OCI-LY3 (cell line): ENCODE measurements around the gene HECW1.

Experiments
- EZH2phosphoT487 ChIP-seq: fragments of 200-600 bp; shearing (Covaris generic); IDR thresholded peaks from 2 replicates; pipeline ENCODE4 v1.6.1; 2018; ENCODE audit warnings: antibody characterized with exemption, mixed run types, low read depth
- TF ChIP-seq, protein P1 (sequence below): fragments of 200-600, 300-600 bp; sonication (generic); IDR thresholded peaks from 2 replicates; pipeline ENCODE4 v1.5.1; 2014; ENCODE audit warnings: antibody characterized with exemption, low read length, low read depth

DNA sequence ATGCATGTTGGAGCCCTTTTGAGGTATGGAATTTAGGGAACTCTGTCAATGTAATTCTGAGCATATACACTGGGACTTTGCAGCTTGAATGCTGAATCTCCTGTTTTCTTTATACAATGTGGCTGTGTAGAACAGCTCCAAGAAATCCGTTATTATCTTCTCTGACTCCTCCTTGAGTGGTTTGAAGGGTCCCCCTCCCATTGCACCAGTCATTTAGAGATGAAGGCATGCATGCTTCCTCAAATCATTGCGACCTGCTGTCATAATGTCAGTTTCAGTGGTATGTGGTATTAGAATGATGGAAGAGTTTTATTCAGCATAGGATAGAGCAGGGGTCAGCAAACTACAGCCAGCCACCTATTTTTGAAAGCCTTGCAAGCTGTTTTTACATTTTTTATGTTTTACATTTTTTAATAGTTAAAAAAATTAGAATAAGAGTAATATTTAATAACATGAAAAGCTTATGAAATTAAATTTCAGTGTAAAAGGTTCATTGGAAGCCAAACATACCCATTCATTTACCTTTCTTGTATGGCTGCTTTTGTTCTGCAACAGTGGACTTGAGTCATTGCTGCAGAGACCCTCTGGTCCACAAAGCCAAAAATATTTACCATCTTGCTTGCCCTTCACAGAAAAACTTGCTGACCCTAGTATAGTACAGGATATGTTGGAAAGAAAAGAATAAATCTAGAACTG is 478.6 kb downstream of the HECW1 start:
- TF ChIP-seq, protein P1, sequence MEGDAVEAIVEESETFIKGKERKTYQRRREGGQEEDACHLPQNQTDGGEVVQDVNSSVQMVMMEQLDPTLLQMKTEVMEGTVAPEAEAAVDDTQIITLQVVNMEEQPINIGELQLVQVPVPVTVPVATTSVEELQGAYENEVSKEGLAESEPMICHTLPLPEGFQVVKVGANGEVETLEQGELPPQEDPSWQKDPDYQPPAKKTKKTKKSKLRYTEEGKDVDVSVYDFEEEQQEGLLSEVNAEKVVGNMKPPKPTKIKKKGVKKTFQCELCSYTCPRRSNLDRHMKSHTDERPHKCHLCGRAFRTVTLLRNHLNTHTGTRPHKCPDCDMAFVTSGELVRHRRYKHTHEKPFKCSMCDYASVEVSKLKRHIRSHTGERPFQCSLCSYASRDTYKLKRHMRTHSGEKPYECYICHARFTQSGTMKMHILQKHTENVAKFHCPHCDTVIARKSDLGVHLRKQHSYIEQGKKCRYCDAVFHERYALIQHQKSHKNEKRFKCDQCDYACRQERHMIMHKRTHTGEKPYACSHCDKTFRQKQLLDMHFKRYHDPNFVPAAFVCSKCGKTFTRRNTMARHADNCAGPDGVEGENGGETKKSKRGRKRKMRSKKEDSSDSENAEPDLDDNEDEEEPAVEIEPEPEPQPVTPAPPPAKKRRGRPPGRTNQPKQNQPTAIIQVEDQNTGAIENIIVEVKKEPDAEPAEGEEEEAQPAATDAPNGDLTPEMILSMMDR: no peak
- peak; percentile 94 for TF ChIP-seq EZH2phosphoT487
